Measurements from ENCODE around the gene SLC2A9. TPM values are rescaled to one million over a fixed set of nuclear protein-coding genes. Genes with fewer than 3 reads are reported as not detected.

Gene SLC2A9
- total and polyA plus RNA-seq, 2 of the 13 experiments (the other 11 are each of a cell fraction or from before 2014, with no cell fraction given): 36.2 to 42.3 TPM

DNA sequence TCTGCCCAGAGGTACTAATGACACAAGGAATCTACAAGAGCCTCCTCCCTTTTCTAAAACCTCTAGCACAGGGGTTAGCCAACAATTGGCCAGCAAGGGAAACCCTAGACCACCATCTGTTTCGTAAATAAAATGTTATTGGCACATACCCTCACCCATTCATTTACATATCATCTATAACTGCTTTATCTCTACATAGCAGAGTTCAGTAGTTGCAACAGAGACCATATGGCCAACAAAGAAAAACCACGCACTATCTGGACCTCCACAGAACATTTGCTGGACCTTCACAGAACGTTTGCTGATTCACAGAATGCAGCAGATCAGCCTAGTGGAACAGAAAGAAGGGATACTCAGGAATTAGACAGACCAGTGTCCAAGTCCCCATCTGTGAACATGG lies 9.4 kb downstream of the SLC2A9 start:
- Histone ChIP-seq H3K79me2 (ENCODE audit: insufficient read depth, low read length) (peaks cover 93% of the 10 kb centered on the region), H4K20me1 (ENCODE audit: insufficient read depth, low read length) (peaks cover 16% of the 10 kb centered on the region), H3K4me1 (ENCODE audit: insufficient read depth, low read length) (peaks cover 99% of the 10 kb centered on the region), H3K27ac (ENCODE audit: extremely low read length, insufficient read depth, low read length) (no peak overlapping the region), H2AFZ (ENCODE audit: low read length) (no peak overlapping the region), H3K4me3 (replicated peaks in 1 of 3; ENCODE audit: insufficient read depth in 1 of 3, low read depth in 2 of 3, low read length in 3 of 3) (no peak overlapping the region), H3K27me3 (ENCODE audit: control insufficient read depth in 1 of 2, insufficient read depth in 2 of 2, low read length in 2 of 2) (no peaks in the 10 kb centered on the region), H3K4me2 (ENCODE audit: low read depth, low read length) (no peak overlapping the region), H3K9ac (ENCODE audit: insufficient read depth, low read depth, low read length) (no peak overlapping the region), H3K9me3 (ENCODE audit: low read length) (no peaks in the 10 kb centered on the region), H3K36me3 (replicated peaks in 1 of 2; ENCODE audit: control insufficient read depth in 1 of 2, insufficient read depth in 2 of 2, low read length in 2 of 2) (peaks cover 13 to 53% of the 10 kb centered on the region in 2 experiments)
- ChIA-PET POLR2A (no interaction called here), CTCF (ENCODE audit: low intra/inter-chr PET ratio, low total read pairs) (no interaction called here)
- in situ Hi-C loops (cut with HindIII; ENCODE audit: extremely low pct_ligation_motif_present, low pct_unique_long_range_greater_than_20kb) (loop anchor here (10.0 kb wide), 1 partner anchor 307 kb away; no protein-coding TSS in a partner anchor), intact Hi-C loops (cut with micrococcal nuclease; ENCODE audit: unreplicated experiment) (no loop called here)
- no peak for DNase-seq (ENCODE audit: low spot score)
- ATAC-seq: no peak
- TF ChIP-seq, protein P1, sequence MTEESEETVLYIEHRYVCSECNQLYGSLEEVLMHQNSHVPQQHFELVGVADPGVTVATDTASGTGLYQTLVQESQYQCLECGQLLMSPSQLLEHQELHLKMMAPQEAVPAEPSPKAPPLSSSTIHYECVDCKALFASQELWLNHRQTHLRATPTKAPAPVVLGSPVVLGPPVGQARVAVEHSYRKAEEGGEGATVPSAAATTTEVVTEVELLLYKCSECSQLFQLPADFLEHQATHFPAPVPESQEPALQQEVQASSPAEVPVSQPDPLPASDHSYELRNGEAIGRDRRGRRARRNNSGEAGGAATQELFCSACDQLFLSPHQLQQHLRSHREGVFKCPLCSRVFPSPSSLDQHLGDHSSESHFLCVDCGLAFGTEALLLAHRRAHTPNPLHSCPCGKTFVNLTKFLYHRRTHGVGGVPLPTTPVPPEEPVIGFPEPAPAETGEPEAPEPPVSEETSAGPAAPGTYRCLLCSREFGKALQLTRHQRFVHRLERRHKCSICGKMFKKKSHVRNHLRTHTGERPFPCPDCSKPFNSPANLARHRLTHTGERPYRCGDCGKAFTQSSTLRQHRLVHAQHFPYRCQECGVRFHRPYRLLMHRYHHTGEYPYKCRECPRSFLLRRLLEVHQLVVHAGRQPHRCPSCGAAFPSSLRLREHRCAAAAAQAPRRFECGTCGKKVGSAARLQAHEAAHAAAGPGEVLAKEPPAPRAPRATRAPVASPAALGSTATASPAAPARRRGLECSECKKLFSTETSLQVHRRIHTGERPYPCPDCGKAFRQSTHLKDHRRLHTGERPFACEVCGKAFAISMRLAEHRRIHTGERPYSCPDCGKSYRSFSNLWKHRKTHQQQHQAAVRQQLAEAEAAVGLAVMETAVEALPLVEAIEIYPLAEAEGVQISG (CRISPR knock-in tag; IDR thresholded peaks at IDR 0.05): no peak
- TF ChIP-seq, protein P2, sequence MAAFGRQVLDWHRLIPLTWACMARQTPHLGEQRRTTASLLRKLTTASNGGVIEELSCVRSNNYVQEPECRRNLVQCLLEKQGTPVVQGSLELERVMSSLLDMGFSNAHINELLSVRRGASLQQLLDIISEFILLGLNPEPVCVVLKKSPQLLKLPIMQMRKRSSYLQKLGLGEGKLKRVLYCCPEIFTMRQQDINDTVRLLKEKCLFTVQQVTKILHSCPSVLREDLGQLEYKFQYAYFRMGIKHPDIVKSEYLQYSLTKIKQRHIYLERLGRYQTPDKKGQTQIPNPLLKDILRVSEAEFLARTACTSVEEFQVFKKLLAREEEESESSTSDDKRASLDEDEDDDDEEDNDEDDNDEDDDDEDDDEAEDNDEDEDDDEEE (CRISPR knock-in tag; IDR thresholded peaks at IDR 0.05): no peak
- TF ChIP-seq PLRG1 (conservative IDR thresholded peaks at IDR 0.05) (no peak), ZNF329 (CRISPR knock-in tag; IDR thresholded peaks at IDR 0.05; ENCODE audit: low read depth) (no peak), ETV5 (CRISPR knock-in tag; IDR thresholded peaks at IDR 0.05; ENCODE audit: borderline replicate concordance) (no peak), ZNF235 (CRISPR knock-in tag; IDR thresholded peaks at IDR 0.05; ENCODE audit: borderline replicate concordance) (no peak), ZNF879 (CRISPR knock-in tag; IDR thresholded peaks at IDR 0.05) (no peak), ELF1 (CRISPR knock-in tag; IDR thresholded peaks at IDR 0.05) (no peak), MTA1 (CRISPR knock-in tag; IDR thresholded peaks at IDR 0.05; ENCODE audit: borderline replicate concordance) (no peak), SAP130 (CRISPR knock-in tag; IDR thresholded peaks at IDR 0.05; ENCODE audit: low read depth) (no peak)
- TF ChIP-seq, protein P3, sequence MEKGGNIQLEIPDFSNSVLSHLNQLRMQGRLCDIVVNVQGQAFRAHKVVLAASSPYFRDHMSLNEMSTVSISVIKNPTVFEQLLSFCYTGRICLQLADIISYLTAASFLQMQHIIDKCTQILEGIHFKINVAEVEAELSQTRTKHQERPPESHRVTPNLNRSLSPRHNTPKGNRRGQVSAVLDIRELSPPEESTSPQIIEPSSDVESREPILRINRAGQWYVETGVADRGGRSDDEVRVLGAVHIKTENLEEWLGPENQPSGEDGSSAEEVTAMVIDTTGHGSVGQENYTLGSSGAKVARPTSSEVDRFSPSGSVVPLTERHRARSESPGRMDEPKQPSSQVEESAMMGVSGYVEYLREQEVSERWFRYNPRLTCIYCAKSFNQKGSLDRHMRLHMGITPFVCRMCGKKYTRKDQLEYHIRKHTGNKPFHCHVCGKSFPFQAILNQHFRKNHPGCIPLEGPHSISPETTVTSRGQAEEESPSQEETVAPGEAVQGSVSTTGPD (CRISPR knock-in tag; IDR thresholded peaks at IDR 0.05): no peak
- TF ChIP-seq, protein P4, sequence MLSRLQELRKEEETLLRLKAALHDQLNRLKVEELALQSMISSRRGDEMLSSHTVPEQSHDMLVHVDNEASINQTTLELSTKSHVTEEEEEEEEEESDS (CRISPR knock-in tag; IDR thresholded peaks at IDR 0.05; ENCODE audit: borderline replicate concordance): no peak
- TF ChIP-seq, protein P5, sequence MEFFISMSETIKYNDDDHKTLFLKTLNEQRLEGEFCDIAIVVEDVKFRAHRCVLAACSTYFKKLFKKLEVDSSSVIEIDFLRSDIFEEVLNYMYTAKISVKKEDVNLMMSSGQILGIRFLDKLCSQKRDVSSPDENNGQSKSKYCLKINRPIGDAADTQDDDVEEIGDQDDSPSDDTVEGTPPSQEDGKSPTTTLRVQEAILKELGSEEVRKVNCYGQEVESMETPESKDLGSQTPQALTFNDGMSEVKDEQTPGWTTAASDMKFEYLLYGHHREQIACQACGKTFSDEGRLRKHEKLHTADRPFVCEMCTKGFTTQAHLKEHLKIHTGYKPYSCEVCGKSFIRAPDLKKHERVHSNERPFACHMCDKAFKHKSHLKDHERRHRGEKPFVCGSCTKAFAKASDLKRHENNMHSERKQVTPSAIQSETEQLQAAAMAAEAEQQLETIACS (CRISPR knock-in tag; IDR thresholded peaks at IDR 0.05): no peak
- no peak for FAIRE-seq
- 90% methylated on average over 3 of the region's 3 CpGs for WGBS (ENCODE audit: low lambda C conversion rate)
- BruUV-seq (replicated peaks): no TSS peak

Data from HepG2 (cell line).